Measurements from ENCODE around the gene FCER2.

FCER2 gene

DNA sequence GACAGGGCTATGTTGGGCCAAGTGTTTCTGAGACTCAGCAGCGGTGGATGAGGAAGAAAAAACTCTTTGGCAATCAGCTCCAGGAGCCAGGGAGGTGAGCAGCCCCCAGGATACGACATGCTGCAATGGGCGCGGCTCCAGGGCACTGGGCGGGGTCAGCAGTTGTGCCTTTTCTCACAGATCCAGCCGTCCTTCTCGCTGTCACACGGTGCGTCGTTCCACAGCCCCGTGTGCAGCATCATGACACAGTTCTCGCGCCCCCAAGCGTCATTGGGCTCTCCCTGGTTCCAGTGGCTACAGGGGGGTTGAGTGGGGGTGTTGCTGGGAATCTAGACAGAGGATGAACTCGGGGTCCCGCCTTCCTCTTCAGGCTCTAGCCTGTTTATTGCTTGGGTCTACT is 27.3 kb upstream of the FCER2 start:
- Histone ChIP-seq H3K79me2 (ENCODE audit: insufficient read depth, low read length) (no peaks in the 10 kb centered on the region), H3F3A (ENCODE audit: insufficient read depth) (no peaks in the 10 kb centered on the region), H3K36me3 (ENCODE audit: low read length) (no peaks in the 10 kb centered on the region), H4K20me1 (ENCODE audit: low read depth, low read length) (no peaks in the 10 kb centered on the region), H3K27me3 (ENCODE audit: low read length) (no peaks in the 10 kb centered on the region), H3K4me2 (ENCODE audit: low read depth, low read length, poor library complexity, severe bottlenecking) (no peak overlapping the region), H3K9me2 (replicated peaks; ENCODE audit: insufficient read depth, low read length) (no peaks in the 10 kb centered on the region), H3K4me3 (ENCODE audit: insufficient read depth, low read length, poor library complexity, severe bottlenecking) (no peak overlapping the region), H3K27ac (ENCODE audit: low read depth, low read length) (no peak overlapping the region), H3K9me3 (ENCODE audit: insufficient read depth, low read length) (no peaks in the 10 kb centered on the region), H3K9ac (ENCODE audit: low read length) (no peak overlapping the region), H2AFZ (ENCODE audit: low read depth, low read length, severe bottlenecking) (no peak overlapping the region)
- TF ChIP-seq, protein P1, sequence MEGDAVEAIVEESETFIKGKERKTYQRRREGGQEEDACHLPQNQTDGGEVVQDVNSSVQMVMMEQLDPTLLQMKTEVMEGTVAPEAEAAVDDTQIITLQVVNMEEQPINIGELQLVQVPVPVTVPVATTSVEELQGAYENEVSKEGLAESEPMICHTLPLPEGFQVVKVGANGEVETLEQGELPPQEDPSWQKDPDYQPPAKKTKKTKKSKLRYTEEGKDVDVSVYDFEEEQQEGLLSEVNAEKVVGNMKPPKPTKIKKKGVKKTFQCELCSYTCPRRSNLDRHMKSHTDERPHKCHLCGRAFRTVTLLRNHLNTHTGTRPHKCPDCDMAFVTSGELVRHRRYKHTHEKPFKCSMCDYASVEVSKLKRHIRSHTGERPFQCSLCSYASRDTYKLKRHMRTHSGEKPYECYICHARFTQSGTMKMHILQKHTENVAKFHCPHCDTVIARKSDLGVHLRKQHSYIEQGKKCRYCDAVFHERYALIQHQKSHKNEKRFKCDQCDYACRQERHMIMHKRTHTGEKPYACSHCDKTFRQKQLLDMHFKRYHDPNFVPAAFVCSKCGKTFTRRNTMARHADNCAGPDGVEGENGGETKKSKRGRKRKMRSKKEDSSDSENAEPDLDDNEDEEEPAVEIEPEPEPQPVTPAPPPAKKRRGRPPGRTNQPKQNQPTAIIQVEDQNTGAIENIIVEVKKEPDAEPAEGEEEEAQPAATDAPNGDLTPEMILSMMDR (IDR thresholded peaks at IDR 0.05; ENCODE audit: insufficient read depth, low read length, poor library complexity, severe bottlenecking): no peak
- no peak for TF ChIP-seq EZH2phosphoT487 (conservative IDR thresholded peaks at IDR 0.05; ENCODE audit: low read length)

DNA sequence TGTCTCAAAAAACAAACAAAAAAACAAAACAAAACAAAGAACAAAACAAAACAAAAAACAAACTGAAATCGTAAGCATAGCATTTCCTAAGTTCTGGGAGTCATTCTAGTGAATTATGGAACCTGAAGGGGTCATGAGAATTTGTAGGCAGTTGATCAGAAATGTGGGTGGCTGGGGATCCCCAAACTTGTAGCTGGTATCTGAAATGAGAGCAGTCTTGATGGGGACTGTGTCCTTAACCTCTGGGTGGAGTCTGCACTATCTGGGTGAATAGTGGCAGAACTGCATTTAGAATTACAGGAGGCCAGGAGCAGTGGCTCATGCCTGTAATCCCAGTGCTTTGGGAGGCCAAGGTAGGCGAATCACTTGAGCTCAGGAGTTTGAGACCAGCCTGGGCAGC is 23.9 kb upstream of the FCER2 start:
- Histone ChIP-seq H3K9ac (ENCODE audit: low read length) (no peak overlapping the region), H3K27ac (ENCODE audit: low read depth, low read length) (no peak overlapping the region), H3K79me2 (ENCODE audit: insufficient read depth, low read length) (no peaks in the 10 kb centered on the region), H3K9me3 (ENCODE audit: insufficient read depth, low read length) (no peaks in the 10 kb centered on the region), H3F3A (ENCODE audit: insufficient read depth) (no peaks in the 10 kb centered on the region), H2AFZ (ENCODE audit: low read depth, low read length, severe bottlenecking) (no peak overlapping the region), H3K27me3 (ENCODE audit: low read length) (no peaks in the 10 kb centered on the region), H3K4me3 (ENCODE audit: insufficient read depth, low read length, poor library complexity, severe bottlenecking) (no peak overlapping the region), H3K4me2 (ENCODE audit: low read depth, low read length, poor library complexity, severe bottlenecking) (no peak overlapping the region), H3K9me2 (replicated peaks; ENCODE audit: insufficient read depth, low read length) (no peaks in the 10 kb centered on the region), H3K36me3 (ENCODE audit: low read length) (no peaks in the 10 kb centered on the region), H4K20me1 (ENCODE audit: low read depth, low read length) (no peaks in the 10 kb centered on the region)
- no peak for TF ChIP-seq EZH2phosphoT487 (conservative IDR thresholded peaks at IDR 0.05; ENCODE audit: low read length)
- TF ChIP-seq, protein P1 (IDR thresholded peaks at IDR 0.05; ENCODE audit: insufficient read depth, low read length, poor library complexity, severe bottlenecking): no peak

DNA sequence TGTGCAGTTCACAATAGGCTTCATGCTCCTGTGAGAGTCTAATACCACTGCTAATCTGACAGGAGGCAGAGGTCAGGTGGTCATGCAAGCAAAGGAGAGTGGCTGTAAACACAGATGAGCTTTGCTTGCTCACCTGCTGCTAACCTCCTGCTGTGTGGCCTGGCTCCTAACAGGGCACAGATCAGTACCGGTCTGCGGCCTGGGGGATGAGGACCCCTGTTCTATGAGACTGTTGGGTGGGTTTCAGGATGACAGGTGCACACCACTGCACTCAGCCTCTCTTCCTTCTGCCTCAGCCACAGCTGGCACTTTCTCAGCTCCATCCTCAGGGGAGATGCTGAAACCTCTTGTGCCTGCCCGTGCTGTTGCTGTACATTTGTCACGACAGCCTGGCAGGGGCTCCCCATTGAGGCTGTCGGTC is 20.3 kb upstream of the FCER2 start:
- H3K4me2 ChIP-seq (ENCODE audit: low read depth, low read length, poor library complexity, severe bottlenecking): no peak overlapping the region
- TF ChIP-seq EZH2phosphoT487 (conservative IDR thresholded peaks at IDR 0.05; ENCODE audit: low read length): no peak
- TF ChIP-seq, protein P1 (IDR thresholded peaks at IDR 0.05; ENCODE audit: insufficient read depth, low read length, poor library complexity, severe bottlenecking): no peak
- no peak overlapping the region for H2AFZ ChIP-seq (ENCODE audit: low read depth, low read length, severe bottlenecking)

More for the DNA sequence above, 20.3 kb upstream of the FCER2 start:
- Histone ChIP-seq H3K9me3 (ENCODE audit: insufficient read depth, low read length) (no peaks in the 10 kb centered on the region), H3K36me3 (ENCODE audit: low read length) (no peaks in the 10 kb centered on the region), H4K20me1 (ENCODE audit: low read depth, low read length) (no peaks in the 10 kb centered on the region), H3K4me3 (ENCODE audit: insufficient read depth, low read length, poor library complexity, severe bottlenecking) (no peak overlapping the region), H3F3A (ENCODE audit: insufficient read depth) (no peaks in the 10 kb centered on the region), H3K9ac (ENCODE audit: low read length) (no peak overlapping the region), H3K27ac (ENCODE audit: low read depth, low read length) (no peak overlapping the region), H3K79me2 (ENCODE audit: insufficient read depth, low read length) (no peaks in the 10 kb centered on the region), H3K9me2 (replicated peaks; ENCODE audit: insufficient read depth, low read length) (no peaks in the 10 kb centered on the region), H3K27me3 (ENCODE audit: low read length) (no peaks in the 10 kb centered on the region)

All from SU-DHL-6 (cell line).